ENCODE measurements around the gene SRCAP. TPM values are rescaled to one million over a fixed set of nuclear protein-coding genes. Genes with fewer than 3 reads are reported as not detected.

Gene SRCAP
- total RNA-seq, 5 donors from 2014 or later (not counting 1 experiment from before 2014, with no cell fraction given), result 82.8 to 124 (median 114) TPM

DNA sequence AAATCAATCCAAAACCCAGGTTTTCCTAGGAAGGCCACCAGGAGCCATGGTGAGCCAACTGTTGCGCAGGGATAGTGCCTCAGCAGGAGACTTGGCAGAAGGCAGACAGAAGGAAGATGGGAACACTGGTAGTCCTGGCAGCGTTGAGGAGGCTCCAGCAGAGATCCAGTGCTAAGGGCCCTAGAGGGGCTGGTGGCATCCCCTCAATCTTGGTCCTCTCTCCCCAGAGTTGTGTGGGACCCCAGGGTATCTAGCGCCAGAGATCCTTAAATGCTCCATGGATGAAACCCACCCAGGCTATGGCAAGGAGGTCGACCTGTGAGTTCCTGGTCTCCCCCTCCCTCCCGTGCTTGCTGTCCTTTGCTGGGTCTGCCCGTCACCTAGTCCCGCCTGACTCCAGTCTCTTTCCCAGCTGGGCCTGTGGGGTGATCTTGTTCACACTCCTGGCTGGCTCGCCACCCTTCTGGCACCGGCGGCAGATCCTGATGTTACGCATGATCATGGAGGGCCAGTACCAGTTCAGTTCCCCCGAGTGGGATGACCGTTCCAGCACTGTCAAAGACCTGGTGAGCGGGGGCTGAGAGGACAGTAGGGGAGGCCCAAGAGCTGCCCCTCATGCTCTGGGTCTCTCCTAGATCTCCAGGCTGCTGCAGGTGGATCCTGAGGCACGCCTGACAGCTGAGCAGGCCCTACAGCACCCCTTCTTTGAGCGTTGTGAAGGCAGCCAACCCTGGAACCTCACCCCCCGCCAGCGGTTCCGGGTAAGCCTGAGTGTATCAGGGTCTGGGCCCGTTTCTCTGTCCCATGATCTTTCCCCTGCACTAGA is 57.2 kb downstream of the SRCAP start:
- DNase-seq (no peak), ATAC-seq (replicated peaks in 1 of 4) (no peak)
- 92% methylated on average over 20 of the region's 20 CpGs for WGBS (ENCODE audit: insufficient coverage)
- H3K36me3 Mint-ChIP-seq, result peaks cover 27% of the 10 kb centered on the region
- CTCF ChIA-PET, result no interaction called here
- no peak overlapping the region for H3K4me3 Mint-ChIP-seq
- H3K4me1 Mint-ChIP-seq, result peaks cover 8 to 11% (median 9%) of the 10 kb centered on the region in 3 donors
- POLR2A ChIA-PET, result no interaction called here
- H3K4me3 ChIP-seq (ENCODE audit: control insufficient read depth in 1 of 2, extremely low read depth in 1 of 2, low read length in 1 of 2), result no peak overlapping the region
- peaks cover 0 to 10% of the 10 kb centered on the region in 2 experiments for H3K4me1 ChIP-seq (ENCODE audit: control insufficient read depth in 1 of 2, extremely low read depth in 1 of 2, insufficient read depth in 2 of 2, low read length in 2 of 2)
- H3K9me3 ChIP-seq, result no peaks in the 10 kb centered on the region
- no peaks in the 10 kb centered on the region for H3K9me3 Mint-ChIP-seq
- H3K27me3 Mint-ChIP-seq, result no peaks in the 10 kb centered on the region
- H3K27me3 ChIP-seq (replicated peaks in 1 of 2; ENCODE audit: control insufficient read depth in 2 of 2, extremely low read depth in 1 of 2, insufficient read depth in 2 of 2, low read length in 1 of 2), result no peaks in the 10 kb centered on the region
- H3K27ac Mint-ChIP-seq, result no peak overlapping the region
- H3K27ac ChIP-seq (ENCODE audit: low read length), result no peak overlapping the region
- peaks cover 6 to 51% of the 10 kb centered on the region in 2 donors for H3K36me3 ChIP-seq (ENCODE audit: control insufficient read depth in 2 of 2, extremely low read depth in 1 of 2, insufficient read depth in 1 of 2, low read length in 1 of 2)

DNA sequence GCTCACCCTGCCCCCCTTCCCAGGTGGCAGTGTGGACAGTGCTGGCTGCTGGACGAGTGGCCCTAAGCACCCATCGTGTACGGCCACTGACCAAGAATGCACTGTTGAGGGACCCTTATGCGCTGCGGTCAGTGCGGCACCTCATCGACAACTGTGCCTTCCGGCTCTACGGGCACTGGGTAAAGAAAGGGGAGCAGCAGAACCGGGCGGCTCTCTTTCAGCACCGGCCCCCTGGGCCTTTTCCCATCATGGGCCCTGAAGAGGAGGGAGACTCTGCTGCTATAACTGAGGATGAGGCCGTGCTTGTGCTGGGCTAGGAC is 57.8 kb downstream of the SRCAP start:
- POLR2A ChIA-PET, result no interaction called here
- Mint-ChIP-seq H3K4me3 (no peak overlapping the region), H3K4me1 (peaks cover 9 to 13% (median 10%) of the 10 kb centered on the region in 3 donors), H3K27ac (no peak overlapping the region), H3K9me3 (no peaks in the 10 kb centered on the region), H3K27me3 (no peaks in the 10 kb centered on the region), H3K36me3 (peaks cover 22% of the 10 kb centered on the region)
- no peaks in the 10 kb centered on the region for H3K9me3 ChIP-seq
- 98% methylated on average over 6 of the region's 13 CpGs for WGBS (ENCODE audit: insufficient coverage)
- CTCF ChIA-PET, result no interaction called here
- no peak overlapping the region for H3K4me3 ChIP-seq (ENCODE audit: control insufficient read depth in 1 of 2, extremely low read depth in 1 of 2, low read length in 1 of 2)
- H3K36me3 ChIP-seq (ENCODE audit: control insufficient read depth in 2 of 2, extremely low read depth in 1 of 2, insufficient read depth in 1 of 2, low read length in 1 of 2), result peaks cover 6 to 46% of the 10 kb centered on the region in 2 donors
- ATAC-seq (replicated peaks in 1 of 4), result no peak
- H3K27me3 ChIP-seq (replicated peaks in 1 of 2; ENCODE audit: control insufficient read depth in 2 of 2, extremely low read depth in 1 of 2, insufficient read depth in 2 of 2, low read length in 1 of 2), result no peaks in the 10 kb centered on the region
- H3K4me1 ChIP-seq (ENCODE audit: control insufficient read depth in 1 of 2, extremely low read depth in 1 of 2, insufficient read depth in 2 of 2, low read length in 2 of 2), result peaks cover 0 to 14% of the 10 kb centered on the region in 2 experiments
- no peak for DNase-seq
- H3K27ac ChIP-seq (ENCODE audit: low read length), result no peak overlapping the region

DNA sequence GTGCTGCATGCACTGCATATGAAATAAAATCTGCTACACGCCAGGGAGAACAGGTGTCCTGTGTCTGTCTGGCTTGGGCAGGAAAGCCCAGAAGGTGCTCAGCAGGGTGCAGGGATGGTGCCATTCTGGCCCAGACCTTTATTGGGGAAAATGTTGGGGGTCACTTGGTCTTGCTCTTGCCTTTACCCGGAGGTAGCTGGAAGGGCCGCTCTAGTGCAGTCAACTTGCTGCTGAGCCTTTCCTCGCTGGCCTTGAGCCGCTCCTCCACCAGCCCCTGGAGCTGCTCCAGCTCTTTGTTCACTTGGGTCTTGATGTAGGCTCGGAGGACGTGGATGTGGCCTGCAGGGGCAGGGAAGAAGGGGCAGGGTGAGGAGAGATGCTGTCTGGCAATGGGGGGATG is 58.3 kb downstream of the SRCAP start:
- Mint-ChIP-seq H3K4me1 (peaks cover 14 to 19% (median 16%) of the 10 kb centered on the region in 3 donors), H3K36me3 (peaks cover 21% of the 10 kb centered on the region), H3K9me3 (no peaks in the 10 kb centered on the region), H3K27ac (no peak overlapping the region), H3K4me3 (no peak overlapping the region), H3K27me3 (no peaks in the 10 kb centered on the region)
- ChIA-PET CTCF (no interaction called here), POLR2A (no interaction called here)
- Histone ChIP-seq H3K27me3 (replicated peaks in 1 of 2; ENCODE audit: control insufficient read depth in 2 of 2, extremely low read depth in 1 of 2, insufficient read depth in 2 of 2, low read length in 1 of 2) (no peaks in the 10 kb centered on the region), H3K4me3 (ENCODE audit: control insufficient read depth in 1 of 2, extremely low read depth in 1 of 2, low read length in 1 of 2) (no peak overlapping the region), H3K4me1 (ENCODE audit: control insufficient read depth in 1 of 2, extremely low read depth in 1 of 2, insufficient read depth in 2 of 2, low read length in 2 of 2) (peaks cover 0 to 15% of the 10 kb centered on the region in 2 experiments), H3K9me3 (no peaks in the 10 kb centered on the region), H3K36me3 (ENCODE audit: control insufficient read depth in 2 of 2, extremely low read depth in 1 of 2, insufficient read depth in 1 of 2, low read length in 1 of 2) (peaks cover 6 to 44% of the 10 kb centered on the region in 2 donors), H3K27ac (ENCODE audit: low read length) (no peak overlapping the region)
- 99% methylated on average over 7 of the region's 7 CpGs for WGBS (ENCODE audit: insufficient coverage)
- ATAC-seq (replicated peaks in 1 of 4) (no peak), DNase-seq (no peak)

DNA sequence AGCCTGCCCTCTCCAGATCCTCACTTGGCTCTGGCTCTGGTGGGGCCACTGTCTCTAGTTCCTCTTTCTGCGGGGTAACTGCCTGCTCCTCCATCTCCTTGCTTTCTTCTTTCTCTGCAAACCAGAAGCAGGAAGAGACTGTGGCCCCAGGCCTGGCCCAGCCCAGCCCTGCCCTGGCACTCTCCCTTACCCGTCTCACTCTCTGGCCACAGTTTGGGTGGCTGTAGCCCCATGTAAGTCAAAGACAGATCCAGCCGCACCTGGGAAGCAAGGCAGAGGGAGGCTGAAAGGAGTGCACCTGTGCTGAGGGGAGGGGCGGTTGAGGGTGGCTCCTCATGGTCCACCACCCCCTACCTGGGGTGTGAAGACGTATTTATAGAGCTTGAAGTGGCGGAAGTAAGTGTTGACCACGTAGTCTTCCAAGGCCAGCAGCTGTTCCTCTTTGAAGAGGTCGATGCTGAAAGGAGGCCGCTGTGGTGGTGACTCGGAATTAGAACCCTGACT is 60.1 kb downstream of the SRCAP start:
- H3K27me3 Mint-ChIP-seq, result no peaks in the 10 kb centered on the region

DNA sequence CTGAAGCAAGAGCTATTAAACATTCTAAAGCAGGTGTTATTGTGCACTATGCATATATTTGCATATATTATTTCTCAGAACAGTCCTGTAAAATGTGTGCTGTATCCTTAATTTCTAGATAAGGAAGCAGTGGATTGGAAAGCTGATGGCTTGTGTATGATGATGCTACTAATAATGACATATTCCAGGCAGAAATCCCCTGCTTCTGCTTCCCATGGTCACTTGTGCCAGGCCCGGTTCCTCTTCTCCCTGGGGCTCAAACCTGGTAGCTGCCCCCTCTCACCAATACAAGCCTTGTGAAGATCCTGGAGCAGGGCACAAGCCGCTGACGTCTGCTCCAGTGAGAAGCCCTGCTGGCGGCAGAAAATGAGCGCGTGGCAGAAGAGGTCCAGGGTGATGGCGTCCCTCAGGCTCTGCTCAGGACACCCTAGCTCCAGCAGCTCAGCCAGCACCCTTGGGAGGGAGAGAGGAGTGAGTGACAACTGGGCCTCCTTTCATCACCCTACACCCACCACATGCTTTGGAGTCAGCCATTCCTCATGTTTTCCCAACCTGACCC is 61.1 kb downstream of the SRCAP start:
- WGBS (ENCODE audit: insufficient coverage), result 100% methylated on average over 1 of the region's 7 CpGs
- peaks cover 20% of the 10 kb centered on the region for H3K36me3 Mint-ChIP-seq
- H3K27ac ChIP-seq (ENCODE audit: low read length), result no peak overlapping the region
- ChIA-PET CTCF (interaction anchor here in 1 of 2 donors (1.0 kb wide), 1 partner anchor 12 kb away, joined by 5 read pairs; the partner anchor contains the start of gene PHKG2), POLR2A (interaction anchor here in 1 of 2 donors (0.5 kb wide), 1 partner anchor 158 kb away, joined by 3 read pairs; no protein-coding TSS in a partner anchor)
- peaks cover 28 to 37% (median 33%) of the 10 kb centered on the region in 3 donors for H3K4me1 Mint-ChIP-seq
- no peak for DNase-seq
- ATAC-seq (replicated peaks in 1 of 4), result no peak
- H3K27ac Mint-ChIP-seq, result no peak overlapping the region
- peaks cover 10 to 37% of the 10 kb centered on the region in 2 experiments for H3K4me1 ChIP-seq (ENCODE audit: control insufficient read depth in 1 of 2, extremely low read depth in 1 of 2, insufficient read depth in 2 of 2, low read length in 2 of 2)
- no peaks in the 10 kb centered on the region for H3K9me3 ChIP-seq
- no peak overlapping the region for H3K4me3 ChIP-seq (ENCODE audit: control insufficient read depth in 1 of 2, extremely low read depth in 1 of 2, low read length in 1 of 2)
- peak overlapping the region; percentile 93 to 96 (median 96) for H3K4me3 Mint-ChIP-seq
- no peaks in the 10 kb centered on the region for H3K9me3 Mint-ChIP-seq
- H3K36me3 ChIP-seq (ENCODE audit: control insufficient read depth in 2 of 2, extremely low read depth in 1 of 2, insufficient read depth in 1 of 2, low read length in 1 of 2), result peaks cover 12 to 36% of the 10 kb centered on the region in 2 donors
- H3K27me3 ChIP-seq (replicated peaks in 1 of 2; ENCODE audit: control insufficient read depth in 2 of 2, extremely low read depth in 1 of 2, insufficient read depth in 2 of 2, low read length in 1 of 2), result no peaks in the 10 kb centered on the region
- H3K27me3 Mint-ChIP-seq, result no peaks in the 10 kb centered on the region

More for the DNA sequence above, 60.1 kb downstream of the SRCAP start:
- CTCF ChIA-PET, result interaction anchor here in 1 of 2 donors (1.0 kb wide), 1 partner anchor 11 kb away, joined by 5 read pairs; the partner anchor contains the start of gene PHKG2
- Mint-ChIP-seq H3K4me3 (no peak overlapping the region), H3K36me3 (peaks cover 22% of the 10 kb centered on the region), H3K4me1 (peaks cover 28 to 34% (median 33%) of the 10 kb centered on the region in 3 donors), H3K9me3 (no peaks in the 10 kb centered on the region), H3K27ac (no peak overlapping the region)
- H3K36me3 ChIP-seq (ENCODE audit: control insufficient read depth in 2 of 2, extremely low read depth in 1 of 2, insufficient read depth in 1 of 2, low read length in 1 of 2), result peaks cover 6 to 36% of the 10 kb centered on the region in 2 donors
- POLR2A ChIA-PET, result no interaction called here
- no peaks in the 10 kb centered on the region for H3K27me3 ChIP-seq (replicated peaks in 1 of 2; ENCODE audit: control insufficient read depth in 2 of 2, extremely low read depth in 1 of 2, insufficient read depth in 2 of 2, low read length in 1 of 2)
- H3K9me3 ChIP-seq, result no peaks in the 10 kb centered on the region
- 83% methylated on average over 8 of the region's 10 CpGs for WGBS (ENCODE audit: insufficient coverage)
- no peak overlapping the region for H3K27ac ChIP-seq (ENCODE audit: low read length)
- H3K4me3 ChIP-seq (ENCODE audit: control insufficient read depth in 1 of 2, extremely low read depth in 1 of 2, low read length in 1 of 2), result no peak overlapping the region
- H3K4me1 ChIP-seq (ENCODE audit: control insufficient read depth in 1 of 2, extremely low read depth in 1 of 2, insufficient read depth in 2 of 2, low read length in 2 of 2), result peaks cover 10 to 29% of the 10 kb centered on the region in 2 experiments
- DNase-seq, result no peak
- ATAC-seq (replicated peaks in 1 of 4), result no peak

DNA sequence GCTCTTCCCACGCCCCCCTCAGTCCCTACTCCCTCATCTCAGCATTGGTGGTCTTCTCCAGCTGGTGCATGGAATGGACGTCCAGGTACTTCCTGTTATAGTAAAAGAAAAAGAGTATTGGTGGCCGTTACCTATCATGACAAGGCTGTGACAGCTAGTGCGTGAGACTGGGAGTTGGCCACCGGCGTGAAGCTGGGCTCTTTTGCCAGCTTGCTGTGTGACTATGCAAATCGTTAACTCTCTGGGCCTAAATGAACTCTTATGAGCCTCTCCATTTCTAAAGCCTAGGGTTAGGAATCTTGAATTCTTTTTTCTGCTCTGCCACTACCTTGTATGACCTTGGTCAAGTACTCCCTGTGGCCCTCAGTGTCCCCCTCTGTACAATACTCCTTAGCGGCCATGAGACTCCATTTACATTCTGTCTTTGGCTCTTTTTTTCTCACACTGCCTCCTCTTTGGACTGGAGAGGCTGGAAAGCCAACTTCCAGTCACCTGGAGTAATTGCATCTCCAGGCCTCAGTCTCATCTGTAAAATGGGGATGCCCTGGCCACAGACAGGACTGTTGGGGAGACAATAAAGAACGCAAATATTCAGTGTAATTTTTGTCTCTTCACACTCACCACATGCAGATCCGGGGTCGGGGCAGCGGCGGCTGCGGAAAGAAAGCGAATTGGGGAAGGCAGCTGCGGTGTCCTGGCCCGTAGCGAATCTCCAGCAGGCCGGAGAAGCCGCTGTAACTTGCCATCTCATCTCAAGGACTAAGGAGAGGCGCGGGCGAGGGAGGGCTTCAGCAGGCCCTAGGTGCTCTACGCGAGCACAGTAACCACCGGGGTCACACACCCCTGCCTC is 61.8 kb downstream of the SRCAP start:
- H3K27me3 ChIP-seq (replicated peaks in 1 of 2; ENCODE audit: control insufficient read depth in 2 of 2, extremely low read depth in 1 of 2, insufficient read depth in 2 of 2, low read length in 1 of 2), result no peaks in the 10 kb centered on the region
- CTCF ChIA-PET, result no interaction called here
- no peak for DNase-seq
- Mint-ChIP-seq H3K27ac (peak overlapping the region; percentile 32 to 89), H3K4me1 (peaks cover 28 to 37% (median 35%) of the 10 kb centered on the region in 3 donors), H3K9me3 (no peaks in the 10 kb centered on the region), H3K4me3 (peak overlapping the region; percentile 93 to 96 (median 96)), H3K36me3 (peaks cover 23% of the 10 kb centered on the region), H3K27me3 (no peaks in the 10 kb centered on the region)
- H3K27ac ChIP-seq (ENCODE audit: low read length), result no peak overlapping the region
- H3K9me3 ChIP-seq, result no peaks in the 10 kb centered on the region
- POLR2A ChIA-PET, result interaction anchor here in 1 of 2 donors (0.8 kb wide), 1 partner anchor 36 kb away, joined by 5 read pairs; no protein-coding TSS in a partner anchor
- no peak for ATAC-seq (replicated peaks in 1 of 4)
- 28% methylated on average over 24 of the region's 26 CpGs for WGBS (ENCODE audit: insufficient coverage)
- peaks cover 10 to 37% of the 10 kb centered on the region in 2 experiments for H3K4me1 ChIP-seq (ENCODE audit: control insufficient read depth in 1 of 2, extremely low read depth in 1 of 2, insufficient read depth in 2 of 2, low read length in 2 of 2)
- H3K4me3 ChIP-seq (ENCODE audit: control insufficient read depth in 1 of 2, extremely low read depth in 1 of 2, low read length in 1 of 2), result peak overlapping the region; percentile 84 to 85
- peaks cover 11 to 41% of the 10 kb centered on the region in 2 donors for H3K36me3 ChIP-seq (ENCODE audit: control insufficient read depth in 2 of 2, extremely low read depth in 1 of 2, insufficient read depth in 1 of 2, low read length in 1 of 2)
